COLO829 (cell line): ENCODE measurements around the gene CCN2.
A peak's percentile ranks its signal among the peaks of the same experiment; 100 is the strongest.
"Not testable (repeated sequence)": the region's sequence is repeated elsewhere in the genome, so short reads cannot be mapped to it uniquely, and the experiment has no call there.

Experiments used
- DNase-seq: peaks from one replicate; pipeline ENCODE4 v3.0.0; 2012; ENCODE audit warnings: low spot score

CCN2 gene

GRCh38 chr6:131909408-131910218 lies 41.6 kb downstream of the CCN2 start:
- DNase-seq, result peak; percentile 61

GRCh38 chr6:131908787-131909186 lies 42.4 kb downstream of the CCN2 start:
- not testable (repeated sequence) for DNase-seq

GRCh38 chr6:131903734-131904133 lies 47.4 kb downstream of the CCN2 start:
- not testable (repeated sequence) for DNase-seq

GRCh38 chr6:131901326-131901873 lies 49.8 kb downstream of the CCN2 start:
- DNase-seq, result not testable (repeated sequence)

DNA sequence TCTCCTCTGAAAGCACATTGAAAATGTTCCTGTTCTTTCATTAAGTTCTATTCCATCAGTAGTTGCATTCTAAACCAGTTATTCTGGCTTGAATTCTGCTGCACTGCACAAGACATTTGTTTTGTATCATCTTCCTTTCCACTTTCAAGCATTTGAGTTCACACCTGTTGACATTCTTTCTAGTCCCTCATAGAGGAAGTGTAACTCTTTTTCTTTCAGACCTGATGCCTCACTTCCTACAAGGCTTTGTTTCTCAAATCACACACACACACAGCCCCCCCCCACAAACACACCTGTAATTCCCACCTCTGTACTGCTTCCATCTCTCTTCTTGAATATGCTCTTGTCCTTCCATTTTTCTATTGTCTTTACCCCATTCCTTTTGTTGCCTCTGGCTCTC lies 50.9 kb downstream of the CCN2 start:
- no peak for DNase-seq

- no peak for DNase-seq
These were observed 52.5 kb downstream of the CCN2 start for GRCh38 chr6:131898718-131899117.
